Fibroblast of lung (primary cell): Measurements from ENCODE around the gene UGT1A3.

Experiments used
- CTCF ChIP-seq, 2 donors: IDR thresholded peaks in 1 of 2; conservative IDR thresholded peaks in 1 of 2; 1 replicate in 1 of 2; 2 replicates in 1 of 2; pipeline ENCODE4 v1.5.1; 2011 to 2012; ENCODE audit warnings: low read length in 2 of 2, control low read depth in 1 of 2, inconsistent platforms in 1 of 2, low read depth in 1 of 2, mild to moderate bottlenecking in 1 of 2
- EZH2 ChIP-seq: IDR thresholded peaks from 2 replicates; pipeline ENCODE4 v1.5.1; 2012; ENCODE audit warnings: low read length, control low read depth, mild to moderate bottlenecking; ENCODE audit errors: missing control alignments

- TF ChIP-seq CTCF (conservative IDR thresholded peaks at IDR 0.05 in 1 of 2, IDR thresholded peaks at IDR 0.05 in 1 of 2; ENCODE audit: low read depth in 1 of 2, low read length in 2 of 2) (no peak), EZH2 (no peak)
Measured at GRCh38 chr2:233799716-233800115, 70.9 kb downstream of the UGT1A3 start.
